K562 (cell line): ENCODE data around the gene EFCAB8.

Experiments used
- JUND ChIP-seq, 2 experiments: IDR thresholded peaks; 2 replicates in 1 of 2; 3 replicates in 1 of 2; pipeline ENCODE4 v1.6.1; 2011; ENCODE audit warnings: borderline replicate concordance in 2 of 2, low read depth in 2 of 2, low read length in 2 of 2, improper control_type of control experiment in 1 of 2, missing biosample characterization in 1 of 2, missing genetic modification characterization in 1 of 2, missing genetic modification reagents in 1 of 2
- POLR2AphosphoS5 ChIP-seq: IDR thresholded peaks from 2 replicates; pipeline ENCODE4 v1.6.1; 2011; ENCODE audit warnings: mild to moderate bottlenecking, low read depth, low read length, moderate library complexity; ENCODE audit not compliant: control insufficient read depth, insufficient read depth
- RNF219 ChIP-seq: fragments of 250-450 bp; sonication (Bioruptor Pico); IDR thresholded peaks from 2 replicates; pipeline ENCODE4 v1.5.0; 2022; ENCODE audit warnings: mild to moderate bottlenecking
- SMARCC2 ChIP-seq: fragments of 450-650 bp; IDR thresholded peaks from 2 replicates; pipeline ENCODE4 v1.6.1; 2017; ENCODE audit warnings: antibody characterized with exemption, moderate library complexity, mild to moderate bottlenecking, low read depth
- TCF7 ChIP-seq: sonication (generic); IDR thresholded peaks from 2 replicates; pipeline ENCODE4 v1.6.1; 2016; ENCODE audit warnings: antibody characterized with exemption, borderline replicate concordance

- no peak for TF ChIP-seq SMARCC2
- no peak for TF ChIP-seq POLR2AphosphoS5
- TF ChIP-seq JUND (IDR thresholded peaks at IDR 0.05; ENCODE audit: borderline replicate concordance, low read depth, low read length): no peak
- TF ChIP-seq JUND (tag; IDR thresholded peaks at IDR 0.05; ENCODE audit: borderline replicate concordance, low read depth, low read length): no peak
- no peak for TF ChIP-seq TCF7
- no peak for TF ChIP-seq RNF219 (CRISPR knock-in tag)
These were observed 112.2 kb downstream of the EFCAB8 start for GRCh38 chr20:32970973-32971300.
